Skeletal muscle tissue (tissue), 4 donors: Measurements from ENCODE around the gene SCGB1A1. TPM values are rescaled to one million over a fixed set of nuclear protein-coding genes. Genes with fewer than 3 reads are reported as not detected.
A peak's percentile ranks its signal among the peaks of the same experiment; 100 is the strongest.

Experiments used
- H3K27ac ChIP-seq: one replicate; pipeline ENCODE4 v1.7.0; 2013; ENCODE audit warnings: mild to moderate bottlenecking, low read depth, low read length, inconsistent platforms
- H3K27me3 ChIP-seq, 3 donors: one replicate each; pipeline ENCODE4 v1.7.0; 2013; ENCODE audit warnings: low read length in 3 of 3; ENCODE audit not compliant: control insufficient read depth in 3 of 3, insufficient read depth in 3 of 3
- H3K36me3 ChIP-seq, 3 donors: one replicate each; pipeline ENCODE4 v1.7.0; 2013; ENCODE audit warnings: low read length in 3 of 3; ENCODE audit not compliant: control insufficient read depth in 3 of 3, insufficient read depth in 3 of 3
- H3K4me1 ChIP-seq, 3 donors: one replicate each; pipeline ENCODE4 v1.7.0; 2013; ENCODE audit warnings: low read length in 3 of 3, mild to moderate bottlenecking in 3 of 3; ENCODE audit not compliant: control insufficient read depth in 3 of 3, insufficient read depth in 3 of 3
- H3K4me3 ChIP-seq, 3 donors: one replicate each; pipeline ENCODE4 v1.7.0; 2013; ENCODE audit warnings: low read length in 3 of 3
- H3K9ac ChIP-seq, 3 donors: one replicate each; pipeline ENCODE4 v1.7.0; 2013; ENCODE audit warnings: low read length in 3 of 3, mild to moderate bottlenecking in 3 of 3, moderate library complexity in 2 of 3, low read depth in 1 of 3
- H3K9me3 ChIP-seq, 3 donors: one replicate each; pipeline ENCODE4 v1.7.0; 2013; ENCODE audit warnings: low read length in 3 of 3; ENCODE audit not compliant: control insufficient read depth in 3 of 3
- total RNA-seq: library from RNA; depleted of rRNA; stranded (reverse); fragments of >200 nt; gene quantifications from one replicate; pipeline ENCODE4 v1.2.3, GENCODE V29; 2014
- donor health status: Osteomylitis.

SCGB1A1 gene
- total RNA-seq, 1 donor from 2014 or later: not detected

GRCh38 chr11:62402960-62403730, 15.7 kb upstream of the SCGB1A1 start:
- Histone ChIP-seq H3K27me3 (no peaks in the 10 kb centered on the region), H3K4me3 (no peak overlapping the region), H3K9me3 (no peaks in the 10 kb centered on the region), H3K27ac (peak overlapping the region; percentile 74), H3K9ac (no peak overlapping the region), H3K4me1 (peaks cover 41 to 48% (median 43%) of the 10 kb centered on the region in 3 donors), H3K36me3 (no peaks in the 10 kb centered on the region)

DNA sequence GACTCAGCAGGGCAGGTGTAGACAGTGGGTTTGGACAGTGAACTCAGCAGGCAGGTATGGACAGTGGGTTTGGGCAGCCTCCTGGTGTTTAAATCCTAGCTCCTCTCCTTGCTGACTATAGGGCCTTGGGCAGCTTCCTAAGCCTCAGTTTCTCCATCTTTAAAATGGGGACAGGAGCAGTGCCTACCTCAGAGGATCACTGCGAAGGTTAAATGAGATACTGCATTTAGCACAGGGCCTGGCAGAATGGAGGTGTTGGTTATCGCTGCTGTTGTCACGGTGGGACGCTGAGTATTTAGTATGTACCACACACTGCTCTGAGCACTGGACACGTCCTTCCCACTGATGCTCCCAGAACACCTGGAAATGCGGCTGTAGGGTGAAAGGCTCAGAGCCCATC, 14.4 kb upstream of the SCGB1A1 start:
- Histone ChIP-seq H3K4me3 (no peak overlapping the region), H3K36me3 (no peaks in the 10 kb centered on the region), H3K27me3 (no peaks in the 10 kb centered on the region), H3K9me3 (no peaks in the 10 kb centered on the region), H3K27ac (no peak overlapping the region), H3K9ac (no peak overlapping the region), H3K4me1 (peaks cover 30 to 36% (median 30%) of the 10 kb centered on the region in 3 donors)

DNA sequence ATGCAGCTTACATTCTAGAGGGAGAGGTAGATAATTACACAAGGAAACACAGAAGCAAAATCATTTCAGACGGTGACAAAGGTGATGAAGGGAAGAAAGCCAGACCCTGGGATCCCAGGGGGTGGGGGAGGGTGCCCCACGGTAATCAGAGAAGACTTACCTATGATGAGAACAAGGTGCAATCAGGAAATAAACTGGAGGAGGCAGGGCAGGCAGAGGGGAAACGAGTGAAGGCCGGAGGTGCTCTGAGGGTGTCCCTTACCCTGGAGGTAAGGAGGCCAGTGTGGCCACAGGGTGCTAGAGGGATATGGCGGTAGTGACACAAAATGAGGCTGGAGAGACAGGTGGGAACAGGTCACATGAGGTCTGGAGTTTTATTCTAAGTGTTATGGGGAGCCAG, 13.9 kb upstream of the SCGB1A1 start:
- Histone ChIP-seq H3K4me3 (no peak overlapping the region), H3K9me3 (no peaks in the 10 kb centered on the region), H3K27ac (no peak overlapping the region), H3K27me3 (no peaks in the 10 kb centered on the region), H3K36me3 (no peaks in the 10 kb centered on the region), H3K4me1 (peaks cover 26 to 35% (median 27%) of the 10 kb centered on the region in 3 donors), H3K9ac (no peak overlapping the region)

DNA sequence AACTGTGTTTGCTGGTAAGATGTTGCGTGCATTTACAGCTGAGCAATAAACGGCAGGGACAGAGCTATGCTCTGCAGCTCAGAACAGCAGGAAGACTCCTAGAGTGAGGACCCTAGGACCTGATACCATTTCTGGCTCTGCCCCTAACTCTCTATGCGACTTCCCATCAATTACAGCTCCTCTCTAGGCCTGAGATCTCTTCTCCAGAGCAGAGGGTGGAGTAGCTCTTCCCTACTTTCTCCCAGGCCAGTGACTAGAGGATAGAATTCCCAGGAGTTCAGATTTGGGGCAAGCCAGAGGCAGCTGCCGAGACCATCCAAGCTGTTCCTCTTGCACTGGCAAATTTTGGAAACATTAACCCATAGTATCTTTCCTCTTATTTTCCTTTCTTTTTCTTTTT, 12.8 kb upstream of the SCGB1A1 start:
- Histone ChIP-seq H3K9ac (no peak overlapping the region), H3K36me3 (no peaks in the 10 kb centered on the region), H3K27ac (no peak overlapping the region), H3K9me3 (no peaks in the 10 kb centered on the region), H3K27me3 (no peaks in the 10 kb centered on the region), H3K4me1 (peaks cover 14 to 25% (median 16%) of the 10 kb centered on the region in 3 donors), H3K4me3 (no peak overlapping the region)

DNA sequence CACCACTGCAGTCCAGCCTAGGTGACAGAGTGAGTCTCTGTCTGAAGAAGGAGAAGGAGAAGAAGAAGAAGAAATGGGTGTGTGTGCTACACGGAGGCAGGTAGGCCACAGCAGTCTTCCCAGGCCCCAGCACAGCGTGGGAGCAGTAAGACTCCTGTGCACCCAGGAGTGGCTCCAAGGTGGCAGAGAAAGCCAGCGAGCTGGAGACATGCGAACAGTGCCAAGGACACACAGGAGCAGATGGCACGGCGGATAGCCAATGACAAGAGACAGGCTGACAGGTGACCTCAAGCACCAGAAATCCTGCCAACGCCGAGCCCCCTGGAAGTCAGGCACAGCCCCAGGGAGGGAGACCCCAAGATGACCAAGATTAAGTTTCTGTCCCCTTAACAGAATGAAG, 9.0 kb upstream of the SCGB1A1 start:
- no peaks in the 10 kb centered on the region for H3K36me3 ChIP-seq
- H3K9ac ChIP-seq: no peak overlapping the region
- no peaks in the 10 kb centered on the region for H3K9me3 ChIP-seq
- H3K27me3 ChIP-seq: no peaks in the 10 kb centered on the region
- no peak overlapping the region for H3K27ac ChIP-seq
- H3K4me1 ChIP-seq: peaks cover 0 to 4% (median 3%) of the 10 kb centered on the region in 3 donors
- peak overlapping the region in 1 of 3 donors; percentile 13 for H3K4me3 ChIP-seq

DNA sequence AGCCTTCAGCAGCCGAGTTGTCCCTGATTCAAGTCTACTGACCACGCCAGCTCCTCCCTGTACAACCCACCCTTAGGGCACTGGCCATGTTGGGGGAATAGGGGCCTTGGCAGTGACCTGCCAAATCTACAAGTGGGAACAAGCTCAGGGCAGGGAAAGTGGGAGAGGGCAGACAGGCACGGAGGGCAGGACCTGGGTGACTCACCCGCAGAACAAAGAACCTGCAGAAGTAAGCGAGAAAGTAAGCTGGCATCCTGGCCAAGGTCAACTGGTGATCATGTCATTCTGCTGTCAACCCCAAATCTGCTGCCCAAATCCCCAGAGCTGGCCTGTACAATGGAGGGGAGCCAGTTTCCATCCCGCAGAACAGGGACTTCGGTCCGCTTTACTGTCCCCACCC, 7.9 kb upstream of the SCGB1A1 start:
- H3K27ac ChIP-seq: no peak overlapping the region
- H3K4me1 ChIP-seq: peaks cover 0 to 4% (median 3%) of the 10 kb centered on the region in 3 donors
- H3K4me3 ChIP-seq: no peak overlapping the region
- H3K9ac ChIP-seq: no peak overlapping the region
- no peaks in the 10 kb centered on the region for H3K27me3 ChIP-seq
- H3K9me3 ChIP-seq: no peaks in the 10 kb centered on the region
- H3K36me3 ChIP-seq: no peaks in the 10 kb centered on the region

GRCh38 chr11:62411524-62411923, 7.3 kb upstream of the SCGB1A1 start:
- no peaks in the 10 kb centered on the region for H3K9me3 ChIP-seq
- no peaks in the 10 kb centered on the region for H3K36me3 ChIP-seq
- no peak overlapping the region for H3K9ac ChIP-seq
- no peak overlapping the region for H3K27ac ChIP-seq
- H3K27me3 ChIP-seq: no peaks in the 10 kb centered on the region
- no peak overlapping the region for H3K4me3 ChIP-seq
- peaks cover 0 to 4% (median 3%) of the 10 kb centered on the region in 3 donors for H3K4me1 ChIP-seq

GRCh38 chr11:62413060-62413696, 5.7 kb upstream of the SCGB1A1 start:
- Histone ChIP-seq H3K4me3 (no peak overlapping the region), H3K36me3 (no peaks in the 10 kb centered on the region), H3K27ac (no peak overlapping the region), H3K9ac (no peak overlapping the region), H3K4me1 (peaks cover 0 to 4% (median 3%) of the 10 kb centered on the region in 3 donors), H3K27me3 (no peaks in the 10 kb centered on the region), H3K9me3 (no peaks in the 10 kb centered on the region)

DNA sequence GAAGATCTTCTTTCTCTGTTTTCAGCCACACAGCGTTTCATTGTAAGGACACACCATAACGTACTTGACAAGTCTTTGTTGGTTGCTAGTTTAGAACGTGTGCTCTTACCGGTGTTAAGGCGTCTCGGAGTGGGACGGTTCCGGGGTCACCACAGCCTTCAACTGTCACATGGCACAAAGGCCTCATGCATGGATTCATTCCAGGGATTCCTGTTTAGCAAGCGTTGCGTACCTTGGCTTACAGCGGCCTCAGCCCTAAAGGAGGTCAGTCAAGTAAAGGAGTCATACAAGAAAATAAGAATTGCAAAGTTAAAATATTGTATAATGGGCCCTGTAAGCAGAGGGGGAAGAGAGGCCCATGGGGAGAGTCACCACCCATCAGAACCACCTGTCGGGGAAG, 2.2 kb upstream of the SCGB1A1 start:
- Histone ChIP-seq H3K4me1 (peaks cover 8 to 9% (median 8%) of the 10 kb centered on the region in 3 donors), H3K27me3 (no peaks in the 10 kb centered on the region), H3K27ac (no peak overlapping the region), H3K9ac (no peak overlapping the region), H3K4me3 (no peak overlapping the region), H3K36me3 (no peaks in the 10 kb centered on the region), H3K9me3 (no peaks in the 10 kb centered on the region)

DNA sequence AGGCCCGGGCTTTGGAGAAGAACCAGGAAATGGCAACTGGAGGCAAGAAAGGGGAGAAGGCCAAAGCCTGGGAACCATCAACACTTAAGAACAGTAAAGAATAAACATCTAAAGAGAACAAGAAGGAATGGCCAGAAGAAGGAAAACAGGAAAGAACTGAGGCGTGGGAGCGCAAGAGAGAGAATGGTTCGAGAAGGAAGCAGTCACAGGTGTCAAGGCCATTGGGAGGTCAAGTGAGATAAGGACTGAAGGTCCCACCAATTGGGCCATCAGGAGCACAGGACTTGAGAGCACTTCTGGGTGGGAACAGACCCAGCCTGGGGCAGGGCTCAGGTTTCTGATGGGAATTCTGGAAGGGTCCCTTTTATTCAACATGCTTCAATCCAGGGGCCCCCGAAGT, 697 bp upstream of the SCGB1A1 start:
- H3K4me3 ChIP-seq: no peak overlapping the region
- H3K9me3 ChIP-seq: no peaks in the 10 kb centered on the region
- H3K36me3 ChIP-seq: no peaks in the 10 kb centered on the region
- H3K27me3 ChIP-seq: no peaks in the 10 kb centered on the region
- H3K27ac ChIP-seq: no peak overlapping the region
- peaks cover 8 to 9% (median 8%) of the 10 kb centered on the region in 3 donors for H3K4me1 ChIP-seq
- H3K9ac ChIP-seq: no peak overlapping the region
